Fibroblast of the aortic adventitia (primary cell): Measurements from ENCODE around the gene BICDL2. TPM values are rescaled to one million over a fixed set of nuclear protein-coding genes. Genes with fewer than 3 reads are reported as not detected.

Source experiments
- DNase-seq: peaks from one replicate; pipeline ENCODE4 v3.0.0-alpha.2; 2010; ENCODE audit warnings: low read depth
- H3K4me3 ChIP-seq: 2 replicates; pipeline ENCODE4 v1.5.1; 2011; ENCODE audit warnings: low read depth, mild to moderate bottlenecking, control low read depth, low read length, moderate library complexity
- CTCF ChIP-seq: IDR thresholded peaks from 2 replicates; pipeline ENCODE4 v1.5.1; 2011; ENCODE audit warnings: mild to moderate bottlenecking, low read length, control low read depth, inconsistent platforms; ENCODE audit not compliant: insufficient read depth
- total RNA-seq: library from RNA; depleted of rRNA; stranded (reverse); fragments of >200 nt; gene quantifications from 2 replicates; pipeline ENCODE4 v1.2.3, GENCODE V29; 2012; ENCODE audit warnings: low replicate concordance

Gene BICDL2
- total RNA-seq, 1 donor: not detected

- no peak for DNase-seq
- no peak for TF ChIP-seq CTCF
- H3K4me3 ChIP-seq: no peak overlapping the region
These were observed 23.8 kb upstream of the BICDL2 start for GRCh38 chr16:3060339-3061127.

- no peak for TF ChIP-seq CTCF
- peak overlapping the region; percentile 87 for H3K4me3 ChIP-seq
- DNase-seq: no peak
These were observed 23.0 kb upstream of the BICDL2 start for GRCh38 chr16:3059723-3060242.

GRCh38 chr16:3059041-3059722, 22.4 kb upstream of the BICDL2 start:
- peak; percentile 65 for TF ChIP-seq CTCF
- peak overlapping the region; percentile 87 for H3K4me3 ChIP-seq
- peak; percentile 82 for DNase-seq

- no peak for DNase-seq
- H3K4me3 ChIP-seq: peak overlapping the region; percentile 87
- no peak for TF ChIP-seq CTCF
These were observed 21.6 kb upstream of the BICDL2 start for GRCh38 chr16:3058139-3059030.

- H3K4me3 ChIP-seq: peak overlapping the region; percentile 87
- DNase-seq: no peak
- TF ChIP-seq CTCF: no peak
These were observed 20.7 kb upstream of the BICDL2 start for GRCh38 chr16:3057181-3058138.
